ENCODE data around the gene GMPPB.
"Not testable (repeated sequence)": the region's sequence is repeated elsewhere in the genome, so short reads cannot be mapped to it uniquely, and the experiment has no call there.

Gene GMPPB

GRCh38 chr3:49712631-49713317 is 11.0 kb downstream of the GMPPB start:
- DNase-seq: no peak

- no peak for DNase-seq
Observed at GRCh38 chr3:49712166-49712565, 11.6 kb downstream of the GMPPB start.

GRCh38 chr3:49711489-49711888 is 12.3 kb downstream of the GMPPB start:
- DNase-seq: no peak

GRCh38 chr3:49709852-49710251 is 13.9 kb downstream of the GMPPB start:
- no peak for DNase-seq

- peak; percentile 64 for DNase-seq
Observed at GRCh38 chr3:49707113-49707480, 16.7 kb downstream of the GMPPB start.

GRCh38 chr3:49706456-49707112 is 17.2 kb downstream of the GMPPB start:
- DNase-seq: no peak

- DNase-seq: no peak
Observed at GRCh38 chr3:49705390-49705960, 18.3 kb downstream of the GMPPB start.

GRCh38 chr3:49704629-49705028 is 19.1 kb downstream of the GMPPB start:
- no peak for DNase-seq

- no peak for DNase-seq
Observed at GRCh38 chr3:49703956-49704355, 19.8 kb downstream of the GMPPB start.

- DNase-seq: peak; percentile 70
Observed at GRCh38 chr3:49703443-49703927, 20.3 kb downstream of the GMPPB start.

- no peak for DNase-seq
Observed at GRCh38 chr3:49702672-49703071, 21.1 kb downstream of the GMPPB start.

- DNase-seq: no peak
Observed at GRCh38 chr3:49701388-49702077, 22.2 kb downstream of the GMPPB start.

GRCh38 chr3:49700453-49701128 is 23.2 kb downstream of the GMPPB start:
- DNase-seq: no peak

GRCh38 chr3:49700014-49700413 is 23.7 kb downstream of the GMPPB start:
- DNase-seq: no peak

- peak; percentile 30 for DNase-seq
Observed at GRCh38 chr3:49699281-49699979, 24.3 kb downstream of the GMPPB start.

- not testable (repeated sequence) for DNase-seq
Observed at GRCh38 chr3:49695350-49696015, 28.3 kb downstream of the GMPPB start.

GRCh38 chr3:49694409-49695070 is 29.2 kb downstream of the GMPPB start:
- DNase-seq: not testable (repeated sequence)

GRCh38 chr3:49691481-49691880 is 32.3 kb downstream of the GMPPB start:
- not testable (repeated sequence) for DNase-seq

- DNase-seq: not testable (repeated sequence)
Observed at GRCh38 chr3:49690856-49691255, 32.9 kb downstream of the GMPPB start.

- not testable (repeated sequence) for DNase-seq
Observed at GRCh38 chr3:49689908-49690624, 33.7 kb downstream of the GMPPB start.

All from EL (cell line).